ENCODE results near the gene SUMF1.

SUMF1 gene

GRCh38 chr3:4375911-4376310, 91.2 kb downstream of the SUMF1 start:
- no peak for DNase-seq

GRCh38 chr3:4373669-4374068, 93.4 kb downstream of the SUMF1 start:
- no peak for DNase-seq

GRCh38 chr3:4362523-4362922, 104.5 kb downstream of the SUMF1 start:
- no peak for DNase-seq

GRCh38 chr3:4360817-4361216, 106.3 kb downstream of the SUMF1 start:
- DNase-seq, result no peak

GRCh38 chr3:4359805-4360502, 107.1 kb downstream of the SUMF1 start:
- no peak for DNase-seq

- no peak for DNase-seq
Observed at GRCh38 chr3:4358273-4358672, 108.8 kb downstream of the SUMF1 start.

- DNase-seq, result no peak
Observed at GRCh38 chr3:4356546-4357410, 110.3 kb downstream of the SUMF1 start.

GRCh38 chr3:4356220-4356540, 110.9 kb downstream of the SUMF1 start:
- no peak for DNase-seq

GRCh38 chr3:4355401-4356219, 111.5 kb downstream of the SUMF1 start:
- DNase-seq, result no peak

- DNase-seq, result no peak
Observed at GRCh38 chr3:4351872-4352271, 115.2 kb downstream of the SUMF1 start.

- DNase-seq, result no peak
Observed at GRCh38 chr3:4351164-4351855, 115.8 kb downstream of the SUMF1 start.

- peak; percentile 40 for DNase-seq
Observed at GRCh38 chr3:4350789-4351163, 116.3 kb downstream of the SUMF1 start.

- no peak for DNase-seq
Observed at GRCh38 chr3:4343258-4343657, 123.8 kb downstream of the SUMF1 start.

GRCh38 chr3:4341336-4341675, 125.8 kb downstream of the SUMF1 start:
- DNase-seq, result no peak

- DNase-seq, result no peak
Observed at GRCh38 chr3:4340411-4341335, 126.4 kb downstream of the SUMF1 start.

- no peak for DNase-seq
Observed at GRCh38 chr3:4340077-4340410, 127.0 kb downstream of the SUMF1 start.

- DNase-seq, result no peak
Observed at GRCh38 chr3:4338751-4339150, 128.3 kb downstream of the SUMF1 start.

GRCh38 chr3:4336850-4337546, 130.1 kb downstream of the SUMF1 start:
- DNase-seq, result no peak

GRCh38 chr3:4335840-4336562, 131.1 kb downstream of the SUMF1 start:
- no peak for DNase-seq

GRCh38 chr3:4334548-4334947, 132.5 kb downstream of the SUMF1 start:
- DNase-seq, result no peak

- no peak for DNase-seq
Observed at GRCh38 chr3:4332991-4333390, 134.1 kb downstream of the SUMF1 start.
